ENCODE results near the gene MAPKAPK2. TPM values are rescaled to one million over a fixed set of nuclear protein-coding genes. Genes with fewer than 3 reads are reported as not detected.
A peak's percentile ranks its signal among the peaks of the same experiment; 100 is the strongest.

The MAPKAPK2 gene
- total and polyA plus RNA-seq, 12 donors, result 25.3 to 129 (median 85.0) TPM

DNA sequence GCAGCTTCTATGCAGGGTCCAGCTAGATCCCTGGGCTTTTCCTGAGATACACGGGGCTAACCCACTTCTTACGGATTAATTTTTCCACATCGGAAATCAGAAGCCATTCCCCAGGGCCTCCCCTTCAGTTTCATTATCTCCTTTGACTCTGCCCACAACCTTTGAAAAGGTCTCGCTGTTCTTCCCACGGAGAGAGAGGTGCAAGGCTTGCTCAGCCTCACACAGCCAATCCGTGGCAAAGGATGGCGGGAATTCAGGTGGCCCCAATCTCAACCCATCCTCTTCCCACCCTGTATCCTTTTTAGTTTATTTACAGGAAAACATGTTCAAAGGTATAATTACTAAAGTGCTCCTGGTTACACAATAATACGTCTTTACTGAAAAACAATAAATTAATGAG, 702 bp upstream of the MAPKAPK2 start:
- Histone ChIP-seq H3K9me3 (replicated peaks in 1 of 3) (no peaks in the 10 kb centered on the region), H3K36me3 (replicated peaks in 1 of 2) (no peaks in the 10 kb centered on the region), H3K4me1 (replicated peaks in 1 of 2) (peaks cover 23 to 30% of the 10 kb centered on the region in 2 donors), H3K4me3 (peak overlapping the region in 2 of 4 donors; percentile 27 to 98), H3K27ac (no peak overlapping the region), H3K27me3 (no peaks in the 10 kb centered on the region)
- TF ChIP-seq POLR2A (IDR thresholded peaks at IDR 0.05), result no peak
- no peak for DNase-seq
- intact Hi-C loops (cut with DNase I), result no loop called here
- WGBS, 4 donors, result 57 to 63% (median 61%) methylated on average over 8 of the region's 8 CpGs

DNA sequence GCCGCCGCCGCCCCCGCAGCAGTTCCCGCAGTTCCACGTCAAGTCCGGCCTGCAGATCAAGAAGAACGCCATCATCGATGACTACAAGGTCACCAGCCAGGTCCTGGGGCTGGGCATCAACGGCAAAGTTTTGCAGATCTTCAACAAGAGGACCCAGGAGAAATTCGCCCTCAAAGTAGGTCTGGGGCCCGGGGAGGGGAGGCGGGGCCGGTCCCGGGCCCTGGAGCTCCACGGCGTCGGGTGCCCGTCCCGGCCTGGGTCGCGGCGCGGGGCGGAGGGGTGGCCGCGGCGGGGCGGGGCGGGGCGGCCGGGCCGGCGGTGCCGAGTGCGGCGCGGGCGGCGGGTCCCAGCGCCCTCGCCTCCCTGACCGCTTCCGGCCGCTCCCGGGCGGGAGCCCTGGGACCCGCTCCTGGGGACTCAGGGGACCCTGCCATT, 646 bp downstream of the MAPKAPK2 start:
- Histone ChIP-seq H3K36me3 (replicated peaks in 1 of 2) (no peaks in the 10 kb centered on the region), H3K27ac (peak overlapping the region; percentile 93 to 100 (median 95)), H3K9me3 (replicated peaks in 1 of 3) (no peaks in the 10 kb centered on the region), H3K27me3 (no peaks in the 10 kb centered on the region), H3K4me1 (replicated peaks in 1 of 2) (peaks cover 31 to 44% of the 10 kb centered on the region in 2 donors), H3K4me3 (peak overlapping the region; percentile 21 to 98 (median 84))
- no peak for TF ChIP-seq POLR2A (IDR thresholded peaks at IDR 0.05)
- TF ChIP-seq, protein P1, sequence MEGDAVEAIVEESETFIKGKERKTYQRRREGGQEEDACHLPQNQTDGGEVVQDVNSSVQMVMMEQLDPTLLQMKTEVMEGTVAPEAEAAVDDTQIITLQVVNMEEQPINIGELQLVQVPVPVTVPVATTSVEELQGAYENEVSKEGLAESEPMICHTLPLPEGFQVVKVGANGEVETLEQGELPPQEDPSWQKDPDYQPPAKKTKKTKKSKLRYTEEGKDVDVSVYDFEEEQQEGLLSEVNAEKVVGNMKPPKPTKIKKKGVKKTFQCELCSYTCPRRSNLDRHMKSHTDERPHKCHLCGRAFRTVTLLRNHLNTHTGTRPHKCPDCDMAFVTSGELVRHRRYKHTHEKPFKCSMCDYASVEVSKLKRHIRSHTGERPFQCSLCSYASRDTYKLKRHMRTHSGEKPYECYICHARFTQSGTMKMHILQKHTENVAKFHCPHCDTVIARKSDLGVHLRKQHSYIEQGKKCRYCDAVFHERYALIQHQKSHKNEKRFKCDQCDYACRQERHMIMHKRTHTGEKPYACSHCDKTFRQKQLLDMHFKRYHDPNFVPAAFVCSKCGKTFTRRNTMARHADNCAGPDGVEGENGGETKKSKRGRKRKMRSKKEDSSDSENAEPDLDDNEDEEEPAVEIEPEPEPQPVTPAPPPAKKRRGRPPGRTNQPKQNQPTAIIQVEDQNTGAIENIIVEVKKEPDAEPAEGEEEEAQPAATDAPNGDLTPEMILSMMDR (IDR thresholded peaks at IDR 0.05), result no peak
- 0 to 2% (median 0%) methylated on average over 5 to 38 of the region's 48 CpGs for WGBS, 4 donors
- peak; percentile 58 to 76 (median 65) for DNase-seq
- intact Hi-C loops (cut with DNase I), result loop anchor here in 1 of 2 donors (5.0 kb wide), 1 partner anchor 37 kb away; no protein-coding TSS in a partner anchor

DNA sequence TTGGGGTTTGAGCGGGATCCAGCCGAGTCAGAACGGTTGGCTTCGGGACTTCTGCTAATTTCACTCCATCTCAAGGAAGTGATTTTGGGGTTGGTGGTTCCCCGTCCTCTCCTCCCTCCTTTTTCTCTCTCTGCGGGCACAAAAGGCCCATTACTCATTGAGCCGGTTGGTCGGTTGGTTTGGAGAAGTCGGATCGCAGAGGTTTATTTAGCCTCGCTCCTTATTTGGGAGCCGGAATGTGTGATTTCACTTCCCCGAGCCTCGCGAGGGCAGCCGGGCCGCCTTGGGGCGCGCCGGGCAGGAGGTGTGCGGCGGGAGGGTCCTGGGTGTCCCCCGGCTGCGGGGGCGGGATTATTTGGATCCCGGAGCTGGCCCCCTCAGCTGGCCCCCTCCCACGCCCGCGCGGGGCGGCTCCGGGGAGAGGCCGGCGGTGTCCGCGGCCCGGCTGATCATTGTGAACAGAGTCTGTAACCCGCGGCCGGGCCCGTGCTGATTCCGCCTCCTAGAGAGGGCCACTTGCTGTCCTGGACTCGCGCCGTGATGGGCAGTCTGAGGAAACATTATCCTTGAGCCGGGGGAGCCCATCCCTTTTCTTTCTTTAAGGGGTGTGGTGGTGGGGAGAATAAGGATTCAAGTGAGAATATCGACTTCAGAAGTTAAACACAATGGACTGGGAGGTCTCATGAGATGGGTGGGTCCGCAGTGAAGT, 1.2 kb downstream of the MAPKAPK2 start:
- Histone ChIP-seq H3K4me1 (replicated peaks in 1 of 2) (peaks cover 37 to 49% of the 10 kb centered on the region in 2 donors), H3K4me3 (peak overlapping the region; percentile 21 to 98 (median 84)), H3K27ac (peak overlapping the region; percentile 93 to 100 (median 95)), H3K36me3 (replicated peaks in 1 of 2) (no peaks in the 10 kb centered on the region), H3K9me3 (replicated peaks in 1 of 3) (no peaks in the 10 kb centered on the region), H3K27me3 (no peaks in the 10 kb centered on the region)
- intact Hi-C loops (cut with DNase I), result loop anchor here in 1 of 2 donors (5.0 kb wide), 1 partner anchor 36 kb away; no protein-coding TSS in a partner anchor
- 0 to 3% (median 0%) methylated on average over 9 to 48 of the region's 48 CpGs for WGBS, 4 donors
- TF ChIP-seq POLR2A (IDR thresholded peaks at IDR 0.05), result peak; percentile 8 to 78
- TF ChIP-seq, protein P1 (IDR thresholded peaks at IDR 0.05), result no peak
- peak; percentile 56 to 81 (median 71) for DNase-seq

DNA sequence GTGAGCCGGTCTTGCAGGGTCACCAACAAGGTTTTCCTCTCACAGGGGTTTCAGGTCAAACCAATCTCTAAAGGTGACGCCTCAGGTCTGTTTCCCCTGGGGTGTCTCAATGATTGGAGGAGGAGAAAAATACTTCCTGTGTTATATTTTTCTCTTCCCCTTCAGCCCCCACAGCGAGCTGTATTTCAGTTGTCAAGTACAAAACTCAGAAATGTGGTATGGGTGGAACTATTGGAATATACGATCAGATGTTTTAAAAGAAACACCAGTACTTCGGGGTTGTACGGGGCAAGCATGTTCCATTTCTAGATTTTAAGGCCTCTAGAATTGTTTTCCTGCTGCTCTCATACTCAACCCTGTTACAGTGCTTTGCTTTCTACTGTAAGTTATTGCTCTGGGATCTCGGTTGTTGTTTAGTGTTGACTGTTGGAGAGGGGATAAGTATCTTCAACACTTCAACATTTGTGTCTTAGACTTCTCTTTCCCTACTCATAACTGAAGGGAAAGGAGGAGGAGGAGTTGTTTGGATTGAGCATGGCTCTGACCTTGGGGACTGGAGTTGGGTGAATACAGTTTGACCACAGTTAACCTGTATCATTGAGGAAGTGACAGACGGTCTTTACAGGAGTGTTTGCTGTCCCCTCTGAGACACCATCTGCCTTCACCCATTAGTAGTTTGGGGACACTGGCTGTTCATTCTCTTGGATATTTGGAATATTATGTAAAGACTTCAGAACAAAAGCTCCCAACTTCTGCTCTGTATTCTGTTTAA, 2.0 kb downstream of the MAPKAPK2 start:
- Histone ChIP-seq H3K4me3 (peak overlapping the region in 3 of 4 donors; percentile 21 to 98 (median 84)), H3K4me1 (replicated peaks in 1 of 2) (peaks cover 43 to 57% of the 10 kb centered on the region in 2 donors), H3K27ac (peak overlapping the region; percentile 93 to 100 (median 95)), H3K27me3 (no peaks in the 10 kb centered on the region), H3K36me3 (replicated peaks in 1 of 2) (no peaks in the 10 kb centered on the region), H3K9me3 (replicated peaks in 1 of 3) (no peaks in the 10 kb centered on the region)
- 4 to 8% (median 7%) methylated on average over 8 of the region's 8 CpGs for WGBS, 4 donors
- DNase-seq, result no peak
- intact Hi-C loops (cut with DNase I), result loop anchor here in 1 of 2 donors (5.0 kb wide), 1 partner anchor 36 kb away; no protein-coding TSS in a partner anchor
- TF ChIP-seq, protein P1 (IDR thresholded peaks at IDR 0.05), result no peak
- peak in 1 of 2 donors; percentile 46 for TF ChIP-seq POLR2A (IDR thresholded peaks at IDR 0.05)

Data from adrenal gland (tissue), 12 donors.